Measurements from ENCODE around the gene KIAA1671.

The KIAA1671 gene

GRCh38 chr22:24984122-24984521, 31.6 kb downstream of the KIAA1671 start:
- TF ChIP-seq CTCF (IDR thresholded peaks at IDR 0.05; ENCODE audit: borderline replicate concordance, control extremely low read depth, extremely low read depth, insufficient read depth, missing control alignments), result no peak
- in situ Hi-C loops (cut with MboI; ENCODE audit: low sequenced_read_pairs, unreplicated experiment), result no loop called here
- no peak for DNase-seq (ENCODE audit: low spot score)

GRCh38 chr22:24985826-24986214, 33.3 kb downstream of the KIAA1671 start:
- DNase-seq (ENCODE audit: low spot score), result no peak
- no peak for TF ChIP-seq CTCF (IDR thresholded peaks at IDR 0.05; ENCODE audit: borderline replicate concordance, control extremely low read depth, extremely low read depth, insufficient read depth, missing control alignments)
- in situ Hi-C loops (cut with MboI; ENCODE audit: low sequenced_read_pairs, unreplicated experiment), result no loop called here

GRCh38 chr22:24986816-24987215, 34.3 kb downstream of the KIAA1671 start:
- DNase-seq (ENCODE audit: low spot score), result no peak
- no peak for TF ChIP-seq CTCF (IDR thresholded peaks at IDR 0.05; ENCODE audit: borderline replicate concordance, control extremely low read depth, extremely low read depth, insufficient read depth, missing control alignments)
- in situ Hi-C loops (cut with MboI; ENCODE audit: low sequenced_read_pairs, unreplicated experiment), result no loop called here

- in situ Hi-C loops (cut with MboI; ENCODE audit: low sequenced_read_pairs, unreplicated experiment), result no loop called here
- no peak for TF ChIP-seq CTCF (IDR thresholded peaks at IDR 0.05; ENCODE audit: borderline replicate concordance, control extremely low read depth, extremely low read depth, insufficient read depth, missing control alignments)
- no peak for DNase-seq (ENCODE audit: low spot score)
These were observed 36.6 kb downstream of the KIAA1671 start for GRCh38 chr22:24989135-24989534.

GRCh38 chr22:24989541-24989951, 37.0 kb downstream of the KIAA1671 start:
- DNase-seq (ENCODE audit: low spot score), result no peak
- in situ Hi-C loops (cut with MboI; ENCODE audit: low sequenced_read_pairs, unreplicated experiment), result no loop called here

GRCh38 chr22:24990344-24990905, 37.9 kb downstream of the KIAA1671 start:
- in situ Hi-C loops (cut with MboI; ENCODE audit: low sequenced_read_pairs, unreplicated experiment), result no loop called here
- no peak for DNase-seq (ENCODE audit: low spot score)
- TF ChIP-seq CTCF (IDR thresholded peaks at IDR 0.05; ENCODE audit: borderline replicate concordance, control extremely low read depth, extremely low read depth, insufficient read depth, missing control alignments), result no peak

More at GRCh38 chr22:24989541-24989951, 37.0 kb downstream of the KIAA1671 start:
- TF ChIP-seq CTCF (IDR thresholded peaks at IDR 0.05; ENCODE audit: borderline replicate concordance, control extremely low read depth, extremely low read depth, insufficient read depth, missing control alignments), result no peak

All from GM13976 (cell line).